A549 (cell line): ENCODE data around the gene CCNQ. TPM values are rescaled to one million over a fixed set of nuclear protein-coding genes. Genes with fewer than 3 reads are reported as not detected.

Experiments used
- ATAC-seq, 2 experiments: fragments of 200-7000 bp in 1 of 2; fragments of >200 bp in 1 of 2; cut with Nextera tagmentation in 1 of 2; cut with Tn5 transposase in 1 of 2; 3 replicates each; pipeline versions ENCODE4 v1.8.0 to v1.9.1; 2018 to 2020; ENCODE audit warnings: mild to moderate bottlenecking in 1 of 2, moderate library complexity in 1 of 2
- CTCF ChIA-PET: fragments of 300-600 bp; sonication (Branson Sonifier 250); formaldehyde crosslinking; extraction: SDS; loops from one replicate; lab custom pipeline; 2021; ENCODE audit warnings: antibody characterized with exemption, inconsistent platforms; lab: Yijun Ruan, JAX
- POLR2A ChIA-PET: fragments of 350-600 bp; formaldehyde crosslinking; extraction: SDS; loops from one replicate; lab custom pipeline; 2021; ENCODE audit warnings: antibody characterized with exemption, inconsistent platforms; lab: Yijun Ruan, JAX
- DNase-seq, 2 experiments: peaks; one replicate each; pipeline versions ENCODE4 v3.0.0 to v3.0.0-alpha.2; 2011 to 2016; ENCODE audit warnings: low read depth in 1 of 2, low spot score in 1 of 2
- FAIRE-seq: peaks from 2 replicates; lab custom pipeline; 2011; peaks lifted over from hg19 to GRCh38; lab: Jason Lieb, UNC
- H3K27ac ChIP-seq, 2 experiments: fragments of >200 bp; sonication (Bioruptor Twin); formaldehyde crosslinking; 3 replicates each; pipeline ENCODE4 v1.5.1; 2016 to 2017
- H3K4me1 ChIP-seq: fragments of >200 bp; sonication (Bioruptor Twin); formaldehyde crosslinking; 3 replicates; pipeline ENCODE4 v1.6.1; 2016
- H3K4me2 ChIP-seq: fragments of >200 bp; sonication (Bioruptor Twin); formaldehyde crosslinking; 3 replicates; pipeline ENCODE4 v1.6.1; 2016
- H3K4me3 ChIP-seq: fragments of >200 bp; sonication (Bioruptor Twin); formaldehyde crosslinking; 3 replicates; pipeline ENCODE4 v1.5.1; 2016
- H3K9me3 ChIP-seq: fragments of >200 bp; sonication (Bioruptor Twin); formaldehyde crosslinking; 3 replicates; pipeline ENCODE4 v1.6.1; 2016
- CEBPB ChIP-seq, 2 experiments: fragments of >200 bp in 1 of 2; sonication (Bioruptor Twin) in 1 of 2; formaldehyde crosslinking in 1 of 2; IDR thresholded peaks; 2 replicates each; pipeline ENCODE4 v1.6.1; 2012 to 2016
- EHMT2 ChIP-seq: fragments of 200-600 bp; sonication (generic); IDR thresholded peaks from 2 replicates; pipeline ENCODE4 v1.6.1; 2016; ENCODE audit warnings: antibody characterized with exemption, low read depth, mild to moderate bottlenecking, moderate library complexity
- EP300 ChIP-seq, 2 experiments: fragments of >200 bp; sonication (Bioruptor Twin); formaldehyde crosslinking; IDR thresholded peaks; 2 replicates in 1 of 2; 3 replicates in 1 of 2; pipeline ENCODE4 v1.6.1; 2016 to 2017
- GATA3 ChIP-seq: IDR thresholded peaks from 2 replicates; pipeline ENCODE4 v1.6.1; 2012; ENCODE audit warnings: borderline replicate concordance
- HES2 ChIP-seq: fragments of >200 bp; sonication (Bioruptor Twin); formaldehyde crosslinking; IDR thresholded peaks from 2 replicates; pipeline ENCODE4 v1.6.1; 2016
- HEYL ChIP-seq: fragments of 250-450 bp; sonication (Bioruptor Pico); IDR thresholded peaks from 2 replicates; pipeline ENCODE4 v1.8.0; 2021; ENCODE audit warnings: mild to moderate bottlenecking, moderate library complexity
- JUN ChIP-seq, 2 experiments: fragments of >200 bp; sonication (Bioruptor Twin); formaldehyde crosslinking; IDR thresholded peaks; 2 replicates in 1 of 2; 3 replicates in 1 of 2; pipeline ENCODE4 v1.6.1; 2016 to 2017
- KDM1A ChIP-seq: fragments of 200-600 bp; sonication (generic); IDR thresholded peaks from 2 replicates; pipeline ENCODE4 v1.6.1; 2016; ENCODE audit warnings: low read depth, mild to moderate bottlenecking
- MAZ ChIP-seq: fragments of 150-350 bp; IDR thresholded peaks from 2 replicates; pipeline ENCODE4 v1.6.1; 2014; ENCODE audit warnings: antibody characterized with exemption, low read depth, low read length, borderline replicate concordance
- NFE2L2 ChIP-seq: fragments of 150-350 bp; conservative IDR thresholded peaks from 2 replicates; pipeline ENCODE4 v1.6.1; 2014; ENCODE audit warnings: low read length
- POLR2AphosphoS2 ChIP-seq: conservative IDR thresholded peaks from 2 replicates; pipeline ENCODE4 v1.6.1; 2012; ENCODE audit warnings: low read length, improper control_type of control experiment, inconsistent platforms
- RARB ChIP-seq: fragments of 250-450 bp; sonication (Bioruptor Pico); IDR thresholded peaks from 2 replicates; pipeline ENCODE4 v1.8.0; 2021; ENCODE audit warnings: mild to moderate bottlenecking, moderate library complexity
- RNF2 ChIP-seq: fragments of 200-600 bp; sonication (generic); IDR thresholded peaks from 2 replicates; pipeline ENCODE4 v1.6.1; 2016; ENCODE audit warnings: low read depth, mild to moderate bottlenecking, antibody characterized with exemption, moderate library complexity, borderline replicate concordance
- SREBF2 ChIP-seq: fragments of 450-650 bp; IDR thresholded peaks from 2 replicates; pipeline ENCODE4 v1.6.1; 2014; ENCODE audit warnings: mild to moderate bottlenecking, moderate library complexity
- ZNF302 ChIP-seq: fragments of 250-450 bp; sonication (Bioruptor Pico); IDR thresholded peaks from 2 replicates; pipeline ENCODE4 v1.9.0; 2021; ENCODE audit warnings: inconsistent platforms, mild to moderate bottlenecking, moderate library complexity
- WGBS: methylation state at CpG from one replicate; pipeline ENCODE4 v1.1.6; 2017; ENCODE audit errors: missing lambda C conversion rate; 5-methylcytosine and 5-hydroxymethylcytosine counted together
- polyA plus RNA-seq, 4 experiments: library from polyadenylated mRNA; depleted of rRNA in 3 of 4; stranded (reverse); fragments of >200 nt; fragmentation: RNase III in 1 of 4; extraction: RNeasy Plus Mini Kit Qiagen cat#74134 plus additional on column Dnase treatment in 1 of 4; gene quantifications; 2 replicates in 3 of 4; 3 replicates in 1 of 4; pipeline ENCODE4 v1.2.3, GENCODE V29; 2011 to 2017
- TF ChIP-seq, protein P1 (sequence below): fragments of 200-600 bp; sonication (generic); IDR thresholded peaks from 2 replicates; pipeline ENCODE4 v1.6.1; 2016; ENCODE audit warnings: antibody characterized with exemption, mild to moderate bottlenecking, moderate library complexity
- TF ChIP-seq, protein P2 (sequence below): IDR thresholded peaks from 2 replicates; pipeline ENCODE4 v1.6.1; 2012
- TF ChIP-seq, protein P3 (sequence below): fragments of >200 bp; sonication (Bioruptor Twin); formaldehyde crosslinking; IDR thresholded peaks from 3 replicates; pipeline ENCODE4 v1.6.1; 2016
- TF ChIP-seq, protein P4 (sequence below): IDR thresholded peaks from 2 replicates; pipeline ENCODE4 v1.6.1; 2012

Gene CCNQ
- polyA plus RNA-seq, 2 of the 4 experiments (the other 2 are of a cell fraction), result 25.6 to 32.0 TPM

DNA sequence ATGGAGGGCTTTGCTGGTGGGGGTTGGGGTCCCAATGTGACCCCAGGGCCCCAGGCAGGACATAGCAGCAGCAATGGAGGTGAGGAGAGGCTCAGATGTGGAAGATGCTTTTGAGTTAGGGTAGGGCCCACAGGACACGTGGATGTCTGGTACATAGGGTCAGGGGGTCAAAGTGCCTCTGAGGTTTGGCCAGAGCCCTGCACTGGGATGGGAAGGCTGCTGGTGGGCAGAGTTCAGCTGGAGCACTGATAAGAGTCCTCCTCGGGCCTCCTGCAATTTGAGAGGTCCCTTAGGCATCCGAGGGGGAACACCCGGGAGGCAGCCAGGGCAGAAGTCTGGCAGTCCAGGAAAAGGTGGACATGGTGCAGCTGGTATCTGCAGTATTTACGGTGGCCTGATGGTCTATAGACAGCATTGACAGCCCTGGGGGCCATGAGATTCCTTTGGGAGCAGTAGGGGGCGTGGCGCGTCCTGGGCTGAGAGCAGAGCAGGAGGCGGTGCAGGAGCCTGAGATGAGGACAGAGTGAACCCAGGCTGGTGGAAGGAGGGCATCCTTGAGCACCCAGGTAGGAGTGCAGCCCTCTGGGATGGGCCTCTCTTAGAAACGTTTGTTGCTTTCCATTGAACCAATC is 22.6 kb downstream of the CCNQ start (continued):
- TF ChIP-seq, protein P1, sequence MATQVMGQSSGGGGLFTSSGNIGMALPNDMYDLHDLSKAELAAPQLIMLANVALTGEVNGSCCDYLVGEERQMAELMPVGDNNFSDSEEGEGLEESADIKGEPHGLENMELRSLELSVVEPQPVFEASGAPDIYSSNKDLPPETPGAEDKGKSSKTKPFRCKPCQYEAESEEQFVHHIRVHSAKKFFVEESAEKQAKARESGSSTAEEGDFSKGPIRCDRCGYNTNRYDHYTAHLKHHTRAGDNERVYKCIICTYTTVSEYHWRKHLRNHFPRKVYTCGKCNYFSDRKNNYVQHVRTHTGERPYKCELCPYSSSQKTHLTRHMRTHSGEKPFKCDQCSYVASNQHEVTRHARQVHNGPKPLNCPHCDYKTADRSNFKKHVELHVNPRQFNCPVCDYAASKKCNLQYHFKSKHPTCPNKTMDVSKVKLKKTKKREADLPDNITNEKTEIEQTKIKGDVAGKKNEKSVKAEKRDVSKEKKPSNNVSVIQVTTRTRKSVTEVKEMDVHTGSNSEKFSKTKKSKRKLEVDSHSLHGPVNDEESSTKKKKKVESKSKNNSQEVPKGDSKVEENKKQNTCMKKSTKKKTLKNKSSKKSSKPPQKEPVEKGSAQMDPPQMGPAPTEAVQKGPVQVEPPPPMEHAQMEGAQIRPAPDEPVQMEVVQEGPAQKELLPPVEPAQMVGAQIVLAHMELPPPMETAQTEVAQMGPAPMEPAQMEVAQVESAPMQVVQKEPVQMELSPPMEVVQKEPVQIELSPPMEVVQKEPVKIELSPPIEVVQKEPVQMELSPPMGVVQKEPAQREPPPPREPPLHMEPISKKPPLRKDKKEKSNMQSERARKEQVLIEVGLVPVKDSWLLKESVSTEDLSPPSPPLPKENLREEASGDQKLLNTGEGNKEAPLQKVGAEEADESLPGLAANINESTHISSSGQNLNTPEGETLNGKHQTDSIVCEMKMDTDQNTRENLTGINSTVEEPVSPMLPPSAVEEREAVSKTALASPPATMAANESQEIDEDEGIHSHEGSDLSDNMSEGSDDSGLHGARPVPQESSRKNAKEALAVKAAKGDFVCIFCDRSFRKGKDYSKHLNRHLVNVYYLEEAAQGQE, result no peak
- TF ChIP-seq HEYL (CRISPR knock-in tag) (no peak), RARB (CRISPR knock-in tag) (no peak)

DNA sequence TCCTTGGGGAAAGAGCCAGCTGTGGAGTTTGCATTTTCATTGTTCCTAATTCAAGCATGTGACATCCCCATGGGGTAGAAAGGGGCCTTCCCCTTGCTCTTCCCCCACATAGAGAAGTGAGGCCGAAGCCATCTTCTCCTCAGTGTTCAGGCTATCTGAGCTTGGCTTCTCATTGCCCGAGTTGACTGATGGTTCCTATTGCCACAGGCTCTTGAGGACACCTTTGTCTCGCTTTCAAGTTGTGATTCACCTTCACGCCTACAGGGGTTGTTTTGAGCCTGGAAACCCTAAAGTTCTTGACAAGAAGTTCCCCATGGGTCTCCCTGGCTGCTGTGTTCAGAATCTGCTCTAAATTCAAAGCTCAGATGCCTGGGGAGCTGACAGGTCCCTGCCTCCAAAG is 25.0 kb downstream of the CCNQ start:
- WGBS, result 48% methylated on average over 4 of the region's 4 CpGs
- ATAC-seq, result peak in 1 of 2 experiments; percentile 57; a peak in 3 of 6 replicates
- Histone ChIP-seq H3K4me3 (no peak overlapping the region), H3K27ac (no peak overlapping the region), H3K9me3 (no peaks in the 10 kb centered on the region), H3K4me1 (no peaks in the 10 kb centered on the region), H3K4me2 (no peak overlapping the region)
- peak; percentile 67 for FAIRE-seq
- DNase-seq, result peak in 1 of 2 experiments; percentile 27
- ChIA-PET POLR2A (no interaction called here), CTCF (interaction anchor here (0.8 to 1.4 kb wide), 4 partner anchors 9 to 62 kb away, joined by 3 to 4 read pairs (median 4); no protein-coding TSS in a partner anchor)
- TF ChIP-seq MAZ, result no peak
- TF ChIP-seq ZNF302, result no peak
- no peak for TF ChIP-seq NFE2L2
- TF ChIP-seq RNF2, result no peak
- TF ChIP-seq, protein P2, sequence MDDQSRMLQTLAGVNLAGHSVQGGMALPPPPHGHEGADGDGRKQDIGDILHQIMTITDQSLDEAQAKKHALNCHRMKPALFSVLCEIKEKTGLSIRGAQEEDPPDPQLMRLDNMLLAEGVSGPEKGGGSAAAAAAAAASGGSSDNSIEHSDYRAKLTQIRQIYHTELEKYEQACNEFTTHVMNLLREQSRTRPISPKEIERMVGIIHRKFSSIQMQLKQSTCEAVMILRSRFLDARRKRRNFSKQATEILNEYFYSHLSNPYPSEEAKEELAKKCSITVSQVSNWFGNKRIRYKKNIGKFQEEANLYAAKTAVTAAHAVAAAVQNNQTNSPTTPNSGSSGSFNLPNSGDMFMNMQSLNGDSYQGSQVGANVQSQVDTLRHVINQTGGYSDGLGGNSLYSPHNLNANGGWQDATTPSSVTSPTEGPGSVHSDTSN, result no peak
- TF ChIP-seq POLR2AphosphoS2, result no peak
- no peak for TF ChIP-seq SREBF2
- no peak for TF ChIP-seq EP300 (IDR thresholded peaks at IDR 0.05)
- no peak for TF ChIP-seq HES2
- TF ChIP-seq JUN (IDR thresholded peaks at IDR 0.05), result no peak
- no peak for TF ChIP-seq EHMT2
- TF ChIP-seq, protein P3, sequence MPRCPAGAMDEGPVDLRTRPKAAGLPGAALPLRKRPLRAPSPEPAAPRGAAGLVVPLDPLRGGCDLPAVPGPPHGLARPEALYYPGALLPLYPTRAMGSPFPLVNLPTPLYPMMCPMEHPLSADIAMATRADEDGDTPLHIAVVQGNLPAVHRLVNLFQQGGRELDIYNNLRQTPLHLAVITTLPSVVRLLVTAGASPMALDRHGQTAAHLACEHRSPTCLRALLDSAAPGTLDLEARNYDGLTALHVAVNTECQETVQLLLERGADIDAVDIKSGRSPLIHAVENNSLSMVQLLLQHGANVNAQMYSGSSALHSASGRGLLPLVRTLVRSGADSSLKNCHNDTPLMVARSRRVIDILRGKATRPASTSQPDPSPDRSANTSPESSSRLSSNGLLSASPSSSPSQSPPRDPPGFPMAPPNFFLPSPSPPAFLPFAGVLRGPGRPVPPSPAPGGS, result no peak
- TF ChIP-seq, protein P1, result no peak
- no peak for TF ChIP-seq GATA3
- TF ChIP-seq CEBPB (IDR thresholded peaks at IDR 0.05), result no peak
- no peak for TF ChIP-seq KDM1A
- TF ChIP-seq, protein P4, sequence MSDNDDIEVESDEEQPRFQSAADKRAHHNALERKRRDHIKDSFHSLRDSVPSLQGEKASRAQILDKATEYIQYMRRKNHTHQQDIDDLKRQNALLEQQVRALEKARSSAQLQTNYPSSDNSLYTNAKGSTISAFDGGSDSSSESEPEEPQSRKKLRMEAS, result no peak
